Activated CD4-positive, alpha-beta T cell treated with anti-CD3 and anti-CD28 coated beads, Interleukin-2, amount 10 ng/mL, durations not matched to agents 7 days and 5 days (primary cell): ENCODE measurements around the gene NLGN1. TPM values are rescaled to one million over a fixed set of nuclear protein-coding genes. Genes with fewer than 3 reads are reported as not detected.
"Not testable (repeated sequence)": the region's sequence is repeated elsewhere in the genome, so short reads cannot be mapped to it uniquely, and the experiment has no call there.

Experiments
- CTCF ChIA-PET: fragments of 350-600 bp; sonication (Branson Sonifier 250); formaldehyde crosslinking; loops from one replicate; lab custom pipeline; 2021; ENCODE audit warnings: antibody characterized with exemption; lab: Charles Lee
- POLR2A ChIA-PET: fragments of 350-600 bp; sonication (Branson Sonifier 250); formaldehyde crosslinking; loops from one replicate; lab custom pipeline; 2021; ENCODE audit warnings: antibody characterized with exemption; lab: Charles Lee
- DNase-seq: peaks from one replicate; pipeline ENCODE4 v3.0.0-alpha.2; 2020
- H3K27ac Mint-ChIP-seq: one replicate; pipeline ENCODE4 v1.8.0; 2021; ENCODE audit warnings: mild to moderate bottlenecking, moderate library complexity, mixed read lengths
- H3K27me3 Mint-ChIP-seq: one replicate; pipeline ENCODE4 v1.8.0; 2021; ENCODE audit warnings: mixed read lengths
- H3K36me3 Mint-ChIP-seq: one replicate; pipeline ENCODE4 v1.8.0; 2021; ENCODE audit warnings: low read depth, mixed read lengths
- H3K4me1 Mint-ChIP-seq: one replicate; pipeline ENCODE4 v1.8.0; 2021; ENCODE audit warnings: mixed read lengths
- H3K4me3 Mint-ChIP-seq: one replicate; pipeline ENCODE4 v1.8.0; 2021; ENCODE audit warnings: mild to moderate bottlenecking, moderate library complexity, mixed read lengths
- H3K9me3 Mint-ChIP-seq: one replicate; pipeline ENCODE4 v1.8.0; 2021; ENCODE audit warnings: mixed read lengths
- total RNA-seq, 2 experiments: library from RNA; stranded (reverse); gene quantifications; one replicate each; pipeline ENCODE4 v1.2.3, GENCODE V29; 2021

Gene NLGN1
- total RNA-seq, 2 experiments from 2014 or later, result not detected

DNA sequence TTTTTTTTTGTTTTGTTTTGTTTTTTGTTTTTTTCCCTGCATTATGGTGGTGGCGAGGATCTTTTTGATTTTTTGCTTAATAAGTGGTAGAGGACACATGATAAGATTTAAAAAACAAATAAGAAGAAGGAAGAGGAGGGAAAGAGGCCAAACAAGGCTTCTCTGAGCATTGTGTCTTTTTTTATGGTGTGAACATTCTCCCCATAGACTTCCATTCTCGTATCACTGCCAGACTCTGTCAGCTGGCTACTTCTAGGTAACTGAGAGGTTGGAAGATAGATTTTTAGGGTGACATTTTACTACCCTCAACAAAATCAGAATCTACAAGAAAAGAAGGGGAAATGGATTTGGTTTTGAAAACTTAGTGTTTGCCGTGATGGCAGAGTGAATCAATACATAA lies 3.8 kb downstream of the NLGN1 start:
- H3K4me1 Mint-ChIP-seq, result peaks cover 13% of the 10 kb centered on the region
- CTCF ChIA-PET, result no interaction called here
- H3K27ac Mint-ChIP-seq, result no peak overlapping the region
- peaks cover 36% of the 10 kb centered on the region for H3K27me3 Mint-ChIP-seq
- POLR2A ChIA-PET, result no interaction called here
- DNase-seq, result no peak
- no peak overlapping the region for H3K4me3 Mint-ChIP-seq
- no peaks in the 10 kb centered on the region for H3K9me3 Mint-ChIP-seq
- peaks cover under 1% of the 10 kb centered on the region for H3K36me3 Mint-ChIP-seq

GRCh38 chr3:173402656-173403055 lies 5.1 kb downstream of the NLGN1 start:
- peaks cover 24% of the 10 kb centered on the region for H3K27me3 Mint-ChIP-seq
- no peak for DNase-seq
- H3K4me1 Mint-ChIP-seq, result peaks cover 3% of the 10 kb centered on the region
- H3K4me3 Mint-ChIP-seq, result no peak overlapping the region
- POLR2A ChIA-PET, result no interaction called here
- H3K36me3 Mint-ChIP-seq, result no peaks in the 10 kb centered on the region
- no peak overlapping the region for H3K27ac Mint-ChIP-seq
- no peaks in the 10 kb centered on the region for H3K9me3 Mint-ChIP-seq
- CTCF ChIA-PET, result no interaction called here

DNA sequence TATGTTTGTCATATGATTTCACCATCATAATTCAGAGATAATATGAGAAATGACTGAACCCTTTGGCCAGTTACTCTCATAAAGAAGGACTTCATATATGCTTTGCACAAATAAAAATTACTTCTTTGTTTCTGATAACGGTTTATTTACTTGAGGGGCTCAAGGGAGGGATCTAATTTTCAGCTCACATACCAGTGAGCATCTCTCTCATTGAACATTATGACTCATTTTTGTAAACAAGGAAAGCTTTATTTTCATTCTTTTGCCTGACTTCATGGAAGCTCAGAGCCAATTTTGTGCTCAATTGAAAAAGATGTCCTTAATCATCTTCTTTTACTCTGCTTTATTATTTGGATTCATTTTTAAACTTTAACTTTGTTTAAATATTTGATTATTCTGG lies 5.8 kb downstream of the NLGN1 start:
- CTCF ChIA-PET, result no interaction called here
- POLR2A ChIA-PET, result no interaction called here

GRCh38 chr3:173404156-173404555 lies 6.6 kb downstream of the NLGN1 start:
- H3K4me1 Mint-ChIP-seq, result no peaks in the 10 kb centered on the region
- ChIA-PET POLR2A (interaction anchor here (0.6 kb wide), 1 partner anchor 9 kb away, joined by 3 read pairs; no protein-coding TSS in a partner anchor), CTCF (no interaction called here)
- no peak overlapping the region for H3K27ac Mint-ChIP-seq
- no peaks in the 10 kb centered on the region for H3K36me3 Mint-ChIP-seq
- DNase-seq, result no peak
- no peak overlapping the region for H3K4me3 Mint-ChIP-seq
- H3K9me3 Mint-ChIP-seq, result no peaks in the 10 kb centered on the region
- peaks cover 9% of the 10 kb centered on the region for H3K27me3 Mint-ChIP-seq

More for the DNA sequence above, 5.8 kb downstream of the NLGN1 start:
- Mint-ChIP-seq H3K36me3 (no peaks in the 10 kb centered on the region), H3K9me3 (no peaks in the 10 kb centered on the region), H3K4me3 (no peak overlapping the region), H3K27ac (no peak overlapping the region), H3K27me3 (peaks cover 17% of the 10 kb centered on the region), H3K4me1 (peaks cover under 1% of the 10 kb centered on the region)
- no peak for DNase-seq

DNA sequence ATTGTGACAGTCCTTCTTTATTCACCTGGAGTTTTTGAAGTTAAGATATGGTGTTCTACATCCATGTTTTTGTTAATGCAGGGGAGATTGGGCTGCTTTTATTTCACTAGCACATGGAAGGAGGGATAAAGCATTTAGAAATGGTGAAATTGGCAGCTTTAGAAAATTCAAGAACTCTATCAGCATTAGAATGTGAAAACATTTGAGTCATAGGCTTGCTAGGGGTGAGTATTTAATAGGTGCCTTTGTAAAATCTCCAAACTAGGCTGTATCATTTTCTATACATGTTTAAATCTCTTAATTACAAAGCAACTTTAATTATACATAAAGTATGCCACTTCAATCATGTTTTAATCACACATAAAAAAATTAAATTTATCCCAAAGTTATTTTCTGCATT lies 12.9 kb downstream of the NLGN1 start:
- ChIA-PET CTCF (no interaction called here), POLR2A (no interaction called here)
- Mint-ChIP-seq H3K27me3 (no peaks in the 10 kb centered on the region), H3K9me3 (no peaks in the 10 kb centered on the region), H3K4me1 (no peaks in the 10 kb centered on the region), H3K27ac (no peak overlapping the region), H3K36me3 (no peaks in the 10 kb centered on the region), H3K4me3 (no peak overlapping the region)
- DNase-seq, result no peak

DNA sequence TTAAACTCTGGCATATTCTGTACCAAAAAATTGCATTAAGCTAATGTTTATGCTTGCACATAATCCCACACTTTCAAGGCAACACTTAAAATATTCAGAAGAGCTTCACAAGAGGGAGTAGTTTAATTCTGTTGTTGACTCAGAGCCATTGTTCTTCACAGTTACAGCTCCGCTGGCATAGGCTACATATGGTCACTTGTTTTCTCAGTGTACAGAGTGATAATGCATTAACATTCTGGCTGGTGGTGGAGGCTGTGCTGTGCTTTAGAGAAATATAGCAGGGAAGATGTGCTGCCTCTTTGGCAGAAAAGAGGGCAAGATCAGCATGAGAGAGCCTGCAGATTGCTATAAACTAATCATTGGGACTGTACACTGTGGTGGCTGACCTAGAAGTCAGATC lies 13.3 kb downstream of the NLGN1 start:
- no peak for DNase-seq
- Mint-ChIP-seq H3K27ac (no peak overlapping the region), H3K36me3 (no peaks in the 10 kb centered on the region), H3K27me3 (no peaks in the 10 kb centered on the region), H3K4me1 (no peaks in the 10 kb centered on the region), H3K9me3 (no peaks in the 10 kb centered on the region), H3K4me3 (no peak overlapping the region)
- ChIA-PET CTCF (no interaction called here), POLR2A (no interaction called here)

GRCh38 chr3:173411375-173411973 lies 13.9 kb downstream of the NLGN1 start:
- ChIA-PET CTCF (no interaction called here), POLR2A (no interaction called here)
- H3K36me3 Mint-ChIP-seq, result no peaks in the 10 kb centered on the region
- no peaks in the 10 kb centered on the region for H3K9me3 Mint-ChIP-seq
- DNase-seq, result no peak
- H3K27ac Mint-ChIP-seq, result no peak overlapping the region
- no peaks in the 10 kb centered on the region for H3K27me3 Mint-ChIP-seq
- no peak overlapping the region for H3K4me3 Mint-ChIP-seq
- H3K4me1 Mint-ChIP-seq, result no peaks in the 10 kb centered on the region

GRCh38 chr3:173416070-173416469 lies 18.5 kb downstream of the NLGN1 start:
- ChIA-PET CTCF (no interaction called here), POLR2A (no interaction called here)
- H3K27ac Mint-ChIP-seq, result no peak overlapping the region
- no peaks in the 10 kb centered on the region for H3K4me1 Mint-ChIP-seq
- no peak for DNase-seq
- no peaks in the 10 kb centered on the region for H3K9me3 Mint-ChIP-seq
- H3K27me3 Mint-ChIP-seq, result no peaks in the 10 kb centered on the region
- H3K36me3 Mint-ChIP-seq, result no peaks in the 10 kb centered on the region
- no peak overlapping the region for H3K4me3 Mint-ChIP-seq

DNA sequence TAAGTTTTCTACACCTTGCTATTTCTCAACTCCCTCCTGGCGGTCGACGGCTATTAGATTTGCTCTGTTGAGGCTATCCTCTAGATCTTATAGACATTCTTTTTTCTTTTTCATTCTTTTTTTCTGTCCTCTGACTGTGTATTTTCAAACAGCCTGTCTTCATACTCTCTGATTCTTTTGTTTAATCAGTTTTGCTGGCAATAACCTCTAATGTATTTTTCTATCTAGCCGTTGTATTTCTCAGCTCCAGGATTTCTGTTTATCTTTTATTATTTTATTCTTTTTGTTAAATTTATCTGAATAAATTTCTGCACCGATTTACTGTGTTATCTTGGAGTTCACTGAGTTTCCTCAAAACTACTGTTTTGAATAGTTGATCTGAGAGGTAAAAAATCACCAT lies 31.5 kb downstream of the NLGN1 start:
- Mint-ChIP-seq H3K27me3 (no peaks in the 10 kb centered on the region), H3K4me3 (no peak overlapping the region), H3K9me3 (peaks cover 10% of the 10 kb centered on the region), H3K4me1 (no peaks in the 10 kb centered on the region), H3K27ac (no peak overlapping the region), H3K36me3 (no peaks in the 10 kb centered on the region)
- POLR2A ChIA-PET, result no interaction called here
- no peak for DNase-seq
- CTCF ChIA-PET, result no interaction called here

- H3K9me3 Mint-ChIP-seq, result peaks cover 10% of the 10 kb centered on the region
- no peaks in the 10 kb centered on the region for H3K36me3 Mint-ChIP-seq
- H3K4me1 Mint-ChIP-seq, result no peaks in the 10 kb centered on the region
- no peak overlapping the region for H3K4me3 Mint-ChIP-seq
- POLR2A ChIA-PET, result no interaction called here
- H3K27ac Mint-ChIP-seq, result no peak overlapping the region
- DNase-seq, result no peak
- H3K27me3 Mint-ChIP-seq, result no peaks in the 10 kb centered on the region
- CTCF ChIA-PET, result no interaction called here
Measured at GRCh38 chr3:173429527-173429926, 32.0 kb downstream of the NLGN1 start.

GRCh38 chr3:173430576-173430975 lies 33.0 kb downstream of the NLGN1 start:
- peaks cover 10% of the 10 kb centered on the region for H3K9me3 Mint-ChIP-seq
- ChIA-PET CTCF (no interaction called here), POLR2A (no interaction called here)
- H3K27ac Mint-ChIP-seq, result no peak overlapping the region
- H3K36me3 Mint-ChIP-seq, result no peaks in the 10 kb centered on the region
- H3K4me3 Mint-ChIP-seq, result no peak overlapping the region
- no peaks in the 10 kb centered on the region for H3K4me1 Mint-ChIP-seq
- H3K27me3 Mint-ChIP-seq, result no peaks in the 10 kb centered on the region
- DNase-seq, result no peak

DNA sequence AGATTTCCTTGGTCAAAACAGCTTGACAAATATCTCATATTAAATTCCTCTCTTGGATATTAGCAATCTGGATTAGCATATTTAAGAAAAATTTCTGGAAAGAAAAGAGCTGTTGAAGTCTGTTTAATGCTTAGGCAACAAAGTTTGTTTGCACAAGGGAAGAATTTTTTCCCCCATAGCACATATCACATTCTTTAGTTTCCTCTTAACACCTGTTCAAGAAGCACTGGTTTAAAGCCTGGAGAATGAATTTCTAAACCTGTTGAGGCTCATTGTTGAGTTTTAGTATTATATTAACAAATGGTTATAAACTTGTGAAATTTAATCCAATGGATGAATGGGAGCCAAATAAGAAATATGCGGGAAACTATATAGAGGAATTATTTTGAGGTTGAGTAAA lies 41.5 kb downstream of the NLGN1 start:
- ChIA-PET POLR2A (no interaction called here), CTCF (no interaction called here)
- Mint-ChIP-seq H3K4me1 (no peaks in the 10 kb centered on the region), H3K27me3 (no peaks in the 10 kb centered on the region), H3K27ac (no peak overlapping the region), H3K4me3 (no peak overlapping the region), H3K36me3 (no peaks in the 10 kb centered on the region), H3K9me3 (no peaks in the 10 kb centered on the region)
- no peak for DNase-seq

- ChIA-PET CTCF (interaction anchor here (0.6 kb wide), 1 partner anchor 23 kb away, joined by 4 read pairs; no protein-coding TSS in a partner anchor), POLR2A (no interaction called here)
- no peak for DNase-seq
- Mint-ChIP-seq H3K36me3 (no peaks in the 10 kb centered on the region), H3K4me3 (no peak overlapping the region), H3K27ac (no peak overlapping the region), H3K27me3 (no peaks in the 10 kb centered on the region), H3K4me1 (no peaks in the 10 kb centered on the region), H3K9me3 (no peaks in the 10 kb centered on the region)
Measured at GRCh38 chr3:173440514-173440913, 43.0 kb downstream of the NLGN1 start.

GRCh38 chr3:173451561-173451960 lies 54.0 kb downstream of the NLGN1 start:
- H3K9me3 Mint-ChIP-seq, H3K4me1 Mint-ChIP-seq, H3K4me3 Mint-ChIP-seq, POLR2A ChIA-PET, DNase-seq, CTCF ChIA-PET, H3K36me3 Mint-ChIP-seq, H3K27ac Mint-ChIP-seq, H3K27me3 Mint-ChIP-seq: not testable (repeated sequence)
